Measurements from ENCODE around the gene TMEM101.

- TF ChIP-seq, protein P1, sequence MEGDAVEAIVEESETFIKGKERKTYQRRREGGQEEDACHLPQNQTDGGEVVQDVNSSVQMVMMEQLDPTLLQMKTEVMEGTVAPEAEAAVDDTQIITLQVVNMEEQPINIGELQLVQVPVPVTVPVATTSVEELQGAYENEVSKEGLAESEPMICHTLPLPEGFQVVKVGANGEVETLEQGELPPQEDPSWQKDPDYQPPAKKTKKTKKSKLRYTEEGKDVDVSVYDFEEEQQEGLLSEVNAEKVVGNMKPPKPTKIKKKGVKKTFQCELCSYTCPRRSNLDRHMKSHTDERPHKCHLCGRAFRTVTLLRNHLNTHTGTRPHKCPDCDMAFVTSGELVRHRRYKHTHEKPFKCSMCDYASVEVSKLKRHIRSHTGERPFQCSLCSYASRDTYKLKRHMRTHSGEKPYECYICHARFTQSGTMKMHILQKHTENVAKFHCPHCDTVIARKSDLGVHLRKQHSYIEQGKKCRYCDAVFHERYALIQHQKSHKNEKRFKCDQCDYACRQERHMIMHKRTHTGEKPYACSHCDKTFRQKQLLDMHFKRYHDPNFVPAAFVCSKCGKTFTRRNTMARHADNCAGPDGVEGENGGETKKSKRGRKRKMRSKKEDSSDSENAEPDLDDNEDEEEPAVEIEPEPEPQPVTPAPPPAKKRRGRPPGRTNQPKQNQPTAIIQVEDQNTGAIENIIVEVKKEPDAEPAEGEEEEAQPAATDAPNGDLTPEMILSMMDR (IDR thresholded peaks at IDR 0.05; ENCODE audit: borderline replicate concordance, extremely low read depth, low read length, poor library complexity, severe bottlenecking), result no peak
- no peak for TF ChIP-seq EZH2 (IDR thresholded peaks at IDR 0.05; ENCODE audit: borderline replicate concordance, low read depth, low read length, severe bottlenecking)
Observed at GRCh38 chr17:43961954-43962353, 52.8 kb downstream of the TMEM101 start.
